Osteoblast (primary cell): ENCODE data around the gene MARS1. TPM values are rescaled to one million over a fixed set of nuclear protein-coding genes. Genes with fewer than 3 reads are reported as not detected.
"Not testable (repeated sequence)": the region's sequence is repeated elsewhere in the genome, so short reads cannot be mapped to it uniquely, and the experiment has no call there.

Experiments used
- DNase-seq: peaks from one replicate; pipeline ENCODE4 v3.0.0; 2011; ENCODE audit warnings: low spot score, mixed read lengths; ENCODE audit not compliant: insufficient read length; ENCODE audit errors: missing footprints
- H2AFZ ChIP-seq: 2 replicates; pipeline ENCODE4 v1.6.0; 2011; ENCODE audit warnings: mild to moderate bottlenecking, low read length
- H3K27ac ChIP-seq: 2 replicates; pipeline ENCODE4 v1.5.1; 2011; ENCODE audit warnings: mild to moderate bottlenecking, low read depth, low read length, moderate library complexity
- H3K27me3 ChIP-seq: 2 replicates; pipeline ENCODE4 v1.6.0; 2012; ENCODE audit warnings: mild to moderate bottlenecking, control low read depth, inconsistent platforms, low read length, moderate library complexity; ENCODE audit not compliant: insufficient read depth
- H3K36me3 ChIP-seq: 2 replicates; pipeline ENCODE4 v1.5.1; 2011; ENCODE audit warnings: mild to moderate bottlenecking, low read length, control low read depth, moderate library complexity; ENCODE audit not compliant: insufficient read depth
- H3K4me1 ChIP-seq: 2 replicates; pipeline ENCODE4 v1.5.1; 2011; ENCODE audit warnings: mild to moderate bottlenecking, low read length, control low read depth, moderate library complexity; ENCODE audit not compliant: insufficient read depth
- H3K4me2 ChIP-seq: 2 replicates; pipeline ENCODE4 v1.6.0; 2011; ENCODE audit warnings: mild to moderate bottlenecking, low read length; ENCODE audit not compliant: insufficient read depth
- H3K4me3 ChIP-seq: fragments of 200-600 bp; sonication (generic); 3 replicates; pipeline ENCODE4 v1.5.1; 2012; ENCODE audit warnings: mild to moderate bottlenecking, low read length, inconsistent platforms; ENCODE audit not compliant: insufficient read depth
- H3K79me2 ChIP-seq: 2 replicates; pipeline ENCODE4 v1.6.0; 2012; ENCODE audit warnings: mild to moderate bottlenecking, low read length, control low read depth, inconsistent platforms; ENCODE audit not compliant: insufficient read depth
- H3K9me3 ChIP-seq: 2 replicates; pipeline ENCODE4 v1.5.1; 2011; ENCODE audit warnings: low read depth, low read length, control low read depth
- H4K20me1 ChIP-seq: 2 replicates; pipeline ENCODE4 v1.6.0; 2012; ENCODE audit warnings: mild to moderate bottlenecking, low read length, control low read depth; ENCODE audit not compliant: insufficient read depth
- CTCF ChIP-seq: IDR thresholded peaks from 2 replicates; pipeline ENCODE4 v1.5.1; 2011; ENCODE audit warnings: mild to moderate bottlenecking, low read depth, low read length, moderate library complexity; ENCODE audit errors: extremely low read depth
- total RNA-seq: library from RNA; depleted of rRNA; stranded (reverse); fragments of >200 nt; gene quantifications from 2 replicates; pipeline ENCODE4 v1.2.3, GENCODE V29; 2012

MARS1 gene
- total RNA-seq, 1 donor = 187 TPM

- DNase-seq = no peak
- H3K4me2 ChIP-seq = peak overlapping the region; percentile 21
- no peaks in the 10 kb centered on the region for H3K9me3 ChIP-seq
- H3K36me3 ChIP-seq = peaks cover 63% of the 10 kb centered on the region
- TF ChIP-seq CTCF = no peak
- no peak overlapping the region for H2AFZ ChIP-seq
- no peak overlapping the region for H3K4me3 ChIP-seq
- H3K79me2 ChIP-seq = peaks cover 38% of the 10 kb centered on the region
- peaks cover 39% of the 10 kb centered on the region for H4K20me1 ChIP-seq
- peak overlapping the region; percentile 99 for H3K27ac ChIP-seq
- peaks cover 42% of the 10 kb centered on the region for H3K4me1 ChIP-seq
- no peaks in the 10 kb centered on the region for H3K27me3 ChIP-seq
Observed at GRCh38 chr12:57517187-57517586, 29.3 kb downstream of the MARS1 start.

GRCh38 chr12:57517718-57518117, 29.9 kb downstream of the MARS1 start:
- DNase-seq, H3K27me3 ChIP-seq, H3K9me3 ChIP-seq, H2AFZ ChIP-seq: not testable (repeated sequence)
- Histone ChIP-seq H3K36me3 (peaks cover 58% of the 10 kb centered on the region), H3K4me3 (peak overlapping the region; percentile 83), H4K20me1 (peaks cover 39% of the 10 kb centered on the region), H3K27ac (peak overlapping the region; percentile 99), H3K4me2 (peak overlapping the region; percentile 82), H3K4me1 (peaks cover 43% of the 10 kb centered on the region), H3K79me2 (peaks cover 38% of the 10 kb centered on the region)

GRCh38 chr12:57518176-57518919, 30.5 kb downstream of the MARS1 start:
- Histone ChIP-seq H3K27ac (peak overlapping the region; percentile 99), H3K27me3 (no peaks in the 10 kb centered on the region), H3K36me3 (peaks cover 52% of the 10 kb centered on the region), H3K4me1 (peaks cover 43% of the 10 kb centered on the region), H3K4me2 (peak overlapping the region; percentile 82), H2AFZ (no peak overlapping the region), H3K79me2 (peaks cover 40% of the 10 kb centered on the region), H3K4me3 (peak overlapping the region; percentile 83), H3K9me3 (no peaks in the 10 kb centered on the region), H4K20me1 (peaks cover 38% of the 10 kb centered on the region)
- DNase-seq = peak; percentile 76
- no peak for TF ChIP-seq CTCF

DNA sequence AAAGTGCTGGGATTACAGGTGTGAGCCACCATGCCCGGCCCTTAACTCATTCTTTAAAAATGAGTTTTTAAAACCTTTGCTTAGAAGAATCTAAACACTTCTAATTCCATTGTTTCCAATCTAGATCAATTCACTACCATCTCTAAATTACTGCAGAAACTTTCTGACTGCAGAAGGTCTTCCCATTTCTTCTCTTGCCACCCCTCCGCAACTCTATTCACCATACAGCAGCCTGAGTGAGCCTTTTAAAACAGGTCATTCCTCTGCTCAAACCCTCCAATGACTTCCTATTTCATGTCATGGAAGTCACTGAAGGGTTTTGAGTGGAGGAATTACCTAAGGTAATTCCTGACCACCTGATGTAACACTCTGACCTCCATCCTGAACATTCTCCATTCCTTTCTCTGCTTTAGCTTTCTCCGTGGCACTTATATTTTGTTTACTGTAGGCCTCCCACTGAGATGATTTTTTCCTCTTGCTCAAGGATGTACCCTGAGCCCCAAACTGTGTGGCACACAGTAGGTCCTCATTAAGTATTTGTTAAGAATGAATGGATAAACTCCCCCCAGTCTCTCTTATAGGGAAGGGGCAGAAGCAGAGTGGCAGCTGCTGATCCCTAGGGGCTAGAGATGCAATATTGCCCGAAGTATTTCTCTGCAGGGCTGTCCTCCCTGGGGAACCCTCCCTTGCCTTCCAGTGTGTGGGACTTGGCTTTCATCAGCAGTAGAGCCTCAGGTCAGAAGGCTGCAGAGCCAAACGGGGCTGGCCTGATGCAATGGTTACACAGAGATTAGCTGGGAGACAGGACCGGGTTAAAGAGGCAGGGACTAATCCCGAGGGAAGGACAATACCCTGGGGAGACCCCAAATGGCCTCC, 31.3 kb downstream of the MARS1 start:
- H2AFZ ChIP-seq = no peak overlapping the region
- H3K4me3 ChIP-seq = peak overlapping the region; percentile 83
- no peak for TF ChIP-seq CTCF
- peaks cover 46% of the 10 kb centered on the region for H4K20me1 ChIP-seq
- peaks cover 51% of the 10 kb centered on the region for H3K4me1 ChIP-seq
- H3K9me3 ChIP-seq = no peaks in the 10 kb centered on the region
- peak; percentile 84 for DNase-seq
- H3K27me3 ChIP-seq = no peaks in the 10 kb centered on the region
- H3K79me2 ChIP-seq = peaks cover 48% of the 10 kb centered on the region
- peak overlapping the region; percentile 82 for H3K4me2 ChIP-seq
- H3K36me3 ChIP-seq = peaks cover 48% of the 10 kb centered on the region
- peak overlapping the region; percentile 99 for H3K27ac ChIP-seq
